ENCODE measurements around the gene TOGARAM2. TPM values are rescaled to one million over a fixed set of nuclear protein-coding genes. Genes with fewer than 3 reads are reported as not detected.
A peak's percentile ranks its signal among the peaks of the same experiment; 100 is the strongest.

TOGARAM2 gene
- total RNA-seq, 6 experiments from 2014 or later, result not detected

- Mint-ChIP-seq H3K4me1 (ENCODE audit: low read depth) (peaks cover 17% of the 10 kb centered on the region), H3K4me3 (no peak overlapping the region), H3K27me3 (ENCODE audit: insufficient read depth) (peaks cover 21% of the 10 kb centered on the region; the same call in 1 of the 2 replicates), H3K27ac (no peak overlapping the region), H3K36me3 (ENCODE audit: low read depth) (no peaks in the 10 kb centered on the region), H3K9me3 (no peaks in the 10 kb centered on the region)
- no peak for TF ChIP-seq CTCF (IDR thresholded peaks at IDR 0.05)
- DNase-seq, result no peak
Observed at GRCh38 chr2:29061616-29062015, 80.5 kb downstream of the TOGARAM2 start.

GRCh38 chr2:29062371-29062770 is 81.3 kb downstream of the TOGARAM2 start:
- H3K27me3 Mint-ChIP-seq (ENCODE audit: insufficient read depth), result peaks cover 21% of the 10 kb centered on the region; the same call in 1 of the 2 replicates
- no peak for TF ChIP-seq CTCF (IDR thresholded peaks at IDR 0.05)
- DNase-seq, result no peak
- H3K4me1 Mint-ChIP-seq (ENCODE audit: low read depth), result peaks cover 17% of the 10 kb centered on the region
- H3K36me3 Mint-ChIP-seq (ENCODE audit: low read depth), result no peaks in the 10 kb centered on the region
- no peak overlapping the region for H3K4me3 Mint-ChIP-seq
- H3K9me3 Mint-ChIP-seq, result no peaks in the 10 kb centered on the region
- H3K27ac Mint-ChIP-seq, result no peak overlapping the region

- H3K36me3 Mint-ChIP-seq (ENCODE audit: low read depth), result no peaks in the 10 kb centered on the region
- DNase-seq, result no peak
- H3K9me3 Mint-ChIP-seq, result no peaks in the 10 kb centered on the region
- peaks cover 17% of the 10 kb centered on the region for H3K4me1 Mint-ChIP-seq (ENCODE audit: low read depth)
- TF ChIP-seq CTCF (IDR thresholded peaks at IDR 0.05), result no peak
- no peak overlapping the region; the same call in 1 of the 2 replicates for H3K4me3 Mint-ChIP-seq
- H3K27ac Mint-ChIP-seq, result no peak overlapping the region
- peaks cover 17% of the 10 kb centered on the region; the same call in 1 of the 2 replicates for H3K27me3 Mint-ChIP-seq (ENCODE audit: insufficient read depth)
Observed at GRCh38 chr2:29063056-29063455, 82.0 kb downstream of the TOGARAM2 start.

GRCh38 chr2:29063646-29064345 is 82.7 kb downstream of the TOGARAM2 start:
- Mint-ChIP-seq H3K4me1 (ENCODE audit: low read depth) (peaks cover 17% of the 10 kb centered on the region), H3K27me3 (ENCODE audit: insufficient read depth) (peaks cover 17% of the 10 kb centered on the region; the same call in 1 of the 2 replicates), H3K9me3 (no peaks in the 10 kb centered on the region), H3K4me3 (peak overlapping the region; percentile 55; the same call in 1 of the 2 replicates), H3K27ac (no peak overlapping the region), H3K36me3 (ENCODE audit: low read depth) (no peaks in the 10 kb centered on the region)
- DNase-seq, result peak; percentile 35
- no peak for TF ChIP-seq CTCF (IDR thresholded peaks at IDR 0.05)

- H3K27ac Mint-ChIP-seq, result no peak overlapping the region
- no peaks in the 10 kb centered on the region for H3K36me3 Mint-ChIP-seq (ENCODE audit: low read depth)
- TF ChIP-seq CTCF (IDR thresholded peaks at IDR 0.05), result no peak
- H3K4me3 Mint-ChIP-seq, result no peak overlapping the region
- DNase-seq, result no peak
- H3K27me3 Mint-ChIP-seq (ENCODE audit: insufficient read depth), result peaks cover 20% of the 10 kb centered on the region; the same call in 1 of the 2 replicates
- H3K9me3 Mint-ChIP-seq, result no peaks in the 10 kb centered on the region
- peaks cover 17% of the 10 kb centered on the region for H3K4me1 Mint-ChIP-seq (ENCODE audit: low read depth)
Observed at GRCh38 chr2:29064346-29064715, 83.2 kb downstream of the TOGARAM2 start.

Data from HFFc6 (cell line).